Pancreas (tissue), 10 donors: ENCODE measurements around the gene ZDHHC22. TPM values are rescaled to one million over a fixed set of nuclear protein-coding genes. Genes with fewer than 3 reads are reported as not detected.

Experiments
- ATAC-seq, 4 donors: fragments of 200-7000 bp; cut with Tn5 transposase; one replicate each; pipeline versions ENCODE4 v1.8.0 to v1.9.1; 2020; ENCODE audit warnings: mild to moderate bottlenecking in 4 of 4, moderate library complexity in 4 of 4
- DNase-seq, 6 donors: peaks; one replicate each; pipeline ENCODE4 v3.0.0-alpha.2; 2020
- FAIRE-seq: peaks from 2 replicates; lab custom pipeline; 2012; peaks lifted over from hg19 to GRCh38; lab: Jason Lieb, UNC
- H3K27ac ChIP-seq, 4 donors: fragments of 200-600 bp; sonication (generic); 1 replicate in 3 of 4; 2 replicates in 1 of 4; pipeline versions ENCODE4 v1.5.0 to v1.8.0; 2020
- H3K27me3 ChIP-seq, 4 donors: fragments of 200-600 bp; one replicate each; pipeline ENCODE4 v1.8.0; 2021
- H3K36me3 ChIP-seq, 3 donors: fragments of 200-600 bp; sonication (generic) in 1 of 3; one replicate each; pipeline versions ENCODE4 v1.5.0 to v1.8.0; 2020 to 2021
- H3K4me1 ChIP-seq, 3 donors: fragments of 200-600 bp; one replicate each; pipeline ENCODE4 v1.8.0; 2021
- H3K4me3 ChIP-seq, 4 donors: fragments of 200-600 bp; sonication (generic) in 2 of 4; one replicate each; pipeline versions ENCODE4 v1.5.0 to v1.8.0; 2020 to 2021
- H3K9me3 ChIP-seq, 4 donors: fragments of 200-600 bp; one replicate each; pipeline ENCODE4 v1.8.0; 2021
- WGBS, 2 donors: extraction: QIAGEN DNeasy Blood & Tissue Kit; methylation state at CpG; one replicate each; pipeline ENCODE4 v1.1.7; 2013; 5-methylcytosine and 5-hydroxymethylcytosine counted together
- intact Hi-C, 3 donors: fragments of 100-400 bp; cut with DNase I; formaldehyde crosslinking; loops; one replicate each; pipeline versions ENCODE4 v1.11.1 to v1.14.2; 2022
- polyA plus RNA-seq, 2 donors: library from polyadenylated mRNA; stranded (reverse); fragments of 200-250 nt; gene quantifications; one replicate each; pipeline ENCODE4 v1.2.3, GENCODE V29; 2013
- total RNA-seq, 6 donors: library from RNA; stranded (reverse); fragmentation: NEBNext Ultra II Directional in 4 of 6; extraction: Animal tissue kit (Norgen Biotek cat#: 25700) in 4 of 6; gene quantifications; one replicate each; pipeline versions ENCODE4 v1.2.1 to v1.2.4, GENCODE V29; 2021 to 2023
- TF ChIP-seq, protein P1 (sequence below), 4 donors: fragments of 200-600 bp; sonication (generic) in 3 of 4; IDR thresholded peaks; one replicate each; pipeline versions ENCODE4 v1.5.0 to v1.8.0; 2021; ENCODE audit warnings: antibody characterized with exemption in 4 of 4
- donor health status: healthy with polysubstance abuse.
- donor health status: DM: no; HTN: no; CAD: no; lungs with moderate emphysema.
- donor health status: DM: no; HTN: no; CAD: no.
- donor health status: control.
- donor health status: control.
- donor health status: Bipolar disorder and iron deficiency.
- donor health status: DM: yes; HTN: yes; CAD: no.
- donor health status: DM: no; HTN: no; CAD: no.
- donor health status: DM: no; HTN: no; CAD: no.
- donor health status: DM: yes; HTN: yes; CAD: no.

ZDHHC22 gene
- total RNA-seq: under 1 TPM in 1 of 6 donors, not detected in 5; 0.04 TPM
- under 1 TPM; 0.04 to 0.19 TPM for polyA plus RNA-seq

DNA sequence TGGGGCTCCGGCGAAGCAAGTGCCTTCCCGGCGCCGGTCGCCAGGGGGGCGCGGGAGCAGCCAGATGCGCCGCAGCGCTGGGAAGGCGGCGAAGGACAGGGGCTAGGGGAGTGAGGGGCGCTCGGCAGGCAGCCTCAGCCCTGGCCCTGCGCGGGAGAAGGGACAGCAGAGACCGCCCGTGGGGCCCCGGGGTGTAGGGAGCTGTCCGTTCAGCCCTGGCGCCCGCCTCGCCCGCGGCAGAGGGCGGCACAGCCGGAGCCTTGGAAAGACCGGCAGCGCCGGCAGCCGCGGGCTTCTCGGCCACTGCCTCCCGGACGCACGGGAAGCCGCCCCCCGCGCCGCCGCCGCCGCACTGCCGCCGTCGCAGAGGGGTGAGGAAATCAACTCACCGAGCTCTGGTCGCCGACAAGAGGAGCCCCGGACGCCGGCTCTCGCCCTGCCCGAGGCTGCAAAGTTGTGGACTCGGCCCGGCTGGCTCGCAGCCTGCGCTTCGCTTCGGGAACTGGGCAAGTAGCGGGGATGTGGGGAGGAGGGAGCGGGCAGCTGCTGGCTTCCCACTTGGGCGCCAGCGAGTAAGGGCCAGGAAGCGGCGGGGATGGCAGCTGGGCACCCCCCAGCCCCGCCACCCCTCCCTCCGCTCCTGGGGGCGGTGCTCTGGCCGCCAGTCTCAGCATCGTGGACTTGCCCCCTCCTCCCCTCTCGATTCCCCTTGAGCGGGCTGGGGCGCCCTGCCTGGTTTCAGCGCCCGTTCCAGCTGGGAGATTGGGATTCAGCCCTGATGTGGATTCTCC is at the start of gene ZDHHC22:
TSS of gene ZDHHC22 (minus strand) at position 578 of the 791 bp plus-strand sequence. CDS start 2,053 bp downstream, outside the sequence.
- intact Hi-C loops: no loop called here
- H3K36me3 ChIP-seq: no peaks in the 10 kb centered on the region
- H3K4me3 ChIP-seq: peak within 1 kb of the TSS in 3 of 4 donors; percentile 7 to 49 (median 31)
- FAIRE-seq (no peak), DNase-seq (peak in 3 of 6 donors; percentile 21 to 72 (median 69)), ATAC-seq (peak; percentile 53 to 76 (median 66))
- WGBS, 2 donors: 1% methylated on average over 47 to 77 of the region's 77 CpGs
- H3K27ac ChIP-seq: no peak within 1 kb of the TSS
- H3K4me1 ChIP-seq: peaks cover 0 to 13% (median 3%) of the 10 kb centered on the region in 3 donors
- no peaks in the 10 kb centered on the region for H3K9me3 ChIP-seq
- TF ChIP-seq, protein P1, sequence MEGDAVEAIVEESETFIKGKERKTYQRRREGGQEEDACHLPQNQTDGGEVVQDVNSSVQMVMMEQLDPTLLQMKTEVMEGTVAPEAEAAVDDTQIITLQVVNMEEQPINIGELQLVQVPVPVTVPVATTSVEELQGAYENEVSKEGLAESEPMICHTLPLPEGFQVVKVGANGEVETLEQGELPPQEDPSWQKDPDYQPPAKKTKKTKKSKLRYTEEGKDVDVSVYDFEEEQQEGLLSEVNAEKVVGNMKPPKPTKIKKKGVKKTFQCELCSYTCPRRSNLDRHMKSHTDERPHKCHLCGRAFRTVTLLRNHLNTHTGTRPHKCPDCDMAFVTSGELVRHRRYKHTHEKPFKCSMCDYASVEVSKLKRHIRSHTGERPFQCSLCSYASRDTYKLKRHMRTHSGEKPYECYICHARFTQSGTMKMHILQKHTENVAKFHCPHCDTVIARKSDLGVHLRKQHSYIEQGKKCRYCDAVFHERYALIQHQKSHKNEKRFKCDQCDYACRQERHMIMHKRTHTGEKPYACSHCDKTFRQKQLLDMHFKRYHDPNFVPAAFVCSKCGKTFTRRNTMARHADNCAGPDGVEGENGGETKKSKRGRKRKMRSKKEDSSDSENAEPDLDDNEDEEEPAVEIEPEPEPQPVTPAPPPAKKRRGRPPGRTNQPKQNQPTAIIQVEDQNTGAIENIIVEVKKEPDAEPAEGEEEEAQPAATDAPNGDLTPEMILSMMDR (IDR thresholded peaks at IDR 0.05): peak in 1 of 4 donors; percentile 13
- H3K27me3 ChIP-seq: peaks cover 0 to 33% (median 4%) of the 10 kb centered on the region in 4 donors

DNA sequence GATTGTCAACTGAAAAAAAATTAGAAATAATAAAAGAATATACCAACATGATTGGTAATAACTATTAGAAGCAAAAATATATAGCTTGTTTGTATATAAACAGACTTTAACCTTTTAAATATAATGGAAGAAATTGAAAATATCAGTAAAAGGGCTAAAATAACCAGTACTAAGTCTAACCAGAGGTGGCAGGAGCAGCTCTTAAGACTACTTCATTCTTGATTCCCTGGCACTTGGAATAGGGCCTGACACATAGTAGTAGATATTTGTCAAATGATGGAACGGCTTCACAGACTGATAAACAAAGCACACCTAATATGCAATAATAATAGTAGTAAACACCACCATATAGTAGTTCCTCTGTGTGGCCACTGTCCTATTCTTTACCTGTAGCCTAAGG is 49.4 kb upstream of the ZDHHC22 start:
- TF ChIP-seq, protein P1 (IDR thresholded peaks at IDR 0.05): no peak
- Histone ChIP-seq H3K4me3 (no peak overlapping the region), H3K4me1 (peaks cover 4 to 5% (median 4%) of the 10 kb centered on the region in 3 donors), H3K9me3 (no peaks in the 10 kb centered on the region), H3K36me3 (no peaks in the 10 kb centered on the region), H3K27ac (no peak overlapping the region), H3K27me3 (no peaks in the 10 kb centered on the region)
- no peak for DNase-seq
- 69 to 79% methylated on average over 1 of the region's 1 CpG for WGBS, 2 donors
- ATAC-seq: no peak
- intact Hi-C loops: no loop called here
- no peak for FAIRE-seq

DNA sequence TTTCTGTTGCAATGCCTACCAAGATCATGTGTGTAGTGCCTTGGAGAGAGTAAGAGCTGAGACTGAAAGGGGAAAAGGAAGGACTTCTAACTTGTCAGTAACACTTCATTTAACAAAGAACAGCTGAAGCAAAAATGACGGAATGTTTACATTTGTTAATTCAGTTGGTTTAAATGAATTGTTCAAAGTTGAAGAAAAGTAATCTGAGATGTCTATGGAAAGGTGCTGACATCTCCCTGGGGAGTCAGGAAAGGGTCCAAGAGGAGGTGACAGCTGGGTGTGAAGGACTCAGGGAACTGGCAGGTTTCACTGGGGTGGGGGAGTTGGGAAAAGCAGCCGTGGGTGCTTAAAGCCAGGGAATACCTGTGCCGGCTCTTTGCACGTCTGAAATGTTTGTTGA is 47.9 kb upstream of the ZDHHC22 start:
- intact Hi-C loops: no loop called here
- Histone ChIP-seq H3K36me3 (no peaks in the 10 kb centered on the region), H3K4me1 (peaks cover 4 to 5% (median 4%) of the 10 kb centered on the region in 3 donors), H3K27me3 (no peaks in the 10 kb centered on the region), H3K4me3 (no peak overlapping the region), H3K27ac (no peak overlapping the region), H3K9me3 (no peaks in the 10 kb centered on the region)
- ATAC-seq (no peak), DNase-seq (no peak), FAIRE-seq (no peak)
- WGBS, 2 donors: 60 to 66% methylated on average over 4 of the region's 4 CpGs
- TF ChIP-seq, protein P1 (IDR thresholded peaks at IDR 0.05): no peak

DNA sequence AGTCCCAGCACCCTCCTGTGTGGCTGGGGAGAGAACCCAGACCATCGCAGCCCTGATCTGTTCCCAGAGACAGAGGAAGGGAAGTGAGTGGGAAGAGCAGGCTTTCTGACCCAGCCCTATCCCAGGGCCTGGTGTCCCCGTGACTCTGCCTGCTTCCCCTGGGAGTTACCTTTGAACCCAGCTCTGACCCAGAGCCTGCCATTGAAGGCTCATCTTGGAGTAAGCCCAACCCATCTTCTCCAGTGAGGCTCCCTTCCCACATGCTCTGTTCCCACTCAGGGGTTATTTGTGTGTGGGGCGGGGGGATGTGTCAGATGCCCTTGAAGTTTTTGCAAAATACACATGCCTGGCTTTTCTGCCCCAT is 46.0 kb upstream of the ZDHHC22 start:
- Histone ChIP-seq H3K4me3 (peak overlapping the region in 1 of 4 donors; percentile 7), H3K9me3 (no peaks in the 10 kb centered on the region), H3K27me3 (no peaks in the 10 kb centered on the region), H3K4me1 (peaks cover 4 to 5% (median 4%) of the 10 kb centered on the region in 3 donors), H3K36me3 (no peaks in the 10 kb centered on the region), H3K27ac (peak overlapping the region in 2 of 4 donors; percentile 19 to 48)
- intact Hi-C loops: no loop called here
- FAIRE-seq (no peak), ATAC-seq (peak; percentile 3 to 28 (median 6)), DNase-seq (no peak)
- TF ChIP-seq, protein P1 (IDR thresholded peaks at IDR 0.05): no peak
- 26 to 49% methylated on average over 3 of the region's 3 CpGs for WGBS, 2 donors
